ENCODE results near the gene SAA2.

GRCh38 chr11:18285841-18286240 lies 37.4 kb upstream of the SAA2 start:
- TF ChIP-seq CTCF (IDR thresholded peaks at IDR 0.05; ENCODE audit: low read depth, low read length) (no peak), POLR2A (IDR thresholded peaks at IDR 0.05; ENCODE audit: extremely low read depth, insufficient read length) (no peak), MAX (IDR thresholded peaks at IDR 0.05; ENCODE audit: low read depth, low read length) (no peak), MYC (IDR thresholded peaks at IDR 0.05; ENCODE audit: low read depth, low read length) (no peak)

Data from NB4 (cell line).